SK-N-MC (cell line): ENCODE data around the gene LRP1B.

ENCODE experiments used
- EZH2 ChIP-seq: fragments of 200-600 bp; sonication (generic); IDR thresholded peaks from one replicate; pipeline ENCODE4 v1.6.1; 2017; ENCODE audit warnings: antibody characterized with exemption
- FOXP2 ChIP-seq: optimal IDR thresholded peaks from 2 replicates; pipeline ENCODE3; 2011; ENCODE audit warnings: mild to moderate bottlenecking, moderate library complexity; ENCODE audit not compliant: insufficient read depth; ENCODE audit errors: extremely low read length, control extremely low read depth
- POLR2AphosphoS5 ChIP-seq: IDR thresholded peaks from 2 replicates; pipeline ENCODE4 v1.6.1; 2012; ENCODE audit warnings: mild to moderate bottlenecking, low read depth, low read length, borderline replicate concordance

DNA sequence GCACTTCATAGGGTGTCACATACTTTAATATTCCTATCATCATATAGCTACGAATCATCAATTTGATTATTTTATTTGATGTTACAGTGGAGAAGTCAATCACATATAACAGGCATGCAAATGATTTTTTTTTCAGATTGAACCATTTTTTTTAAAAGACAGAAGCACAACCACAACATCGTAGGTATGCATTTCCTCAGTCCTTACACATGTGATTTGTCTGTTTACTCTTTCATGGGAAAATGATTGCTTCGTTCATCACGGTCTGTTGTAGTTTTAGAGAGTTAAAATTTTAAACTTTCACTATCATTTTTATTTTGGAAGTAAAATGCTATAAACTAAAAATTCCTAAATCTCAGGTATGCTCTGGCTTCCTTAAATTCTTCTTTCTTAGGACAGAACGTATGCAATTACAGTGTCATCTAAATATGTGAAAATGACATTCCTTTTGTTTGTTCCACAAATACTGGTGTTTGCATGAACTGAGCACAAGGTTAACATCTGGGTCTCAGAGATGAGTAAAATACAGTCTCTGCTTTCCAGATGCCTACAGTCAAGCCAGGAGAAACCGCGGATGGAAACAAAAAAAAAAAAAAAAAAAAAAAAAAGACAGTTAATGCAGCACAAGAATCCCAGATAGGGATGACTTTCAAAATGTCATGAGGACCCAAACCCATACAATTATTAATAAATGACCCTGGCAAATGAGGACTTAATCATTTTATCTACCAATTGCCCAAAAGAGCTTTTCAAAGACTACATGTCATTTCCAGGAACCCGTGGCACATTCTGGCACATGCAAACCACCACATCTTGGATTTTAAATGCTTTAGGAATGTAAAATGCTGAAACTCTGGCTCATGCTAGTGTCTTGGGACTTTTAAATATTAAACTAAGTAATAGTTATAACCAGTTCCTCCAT, 201.2 kb downstream of the LRP1B start:
- TF ChIP-seq EZH2: no peak
- TF ChIP-seq POLR2AphosphoS5: no peak
- TF ChIP-seq FOXP2: no peak
